ENCODE data around the gene SEMA5A. TPM values are rescaled to one million over a fixed set of nuclear protein-coding genes. Genes with fewer than 3 reads are reported as not detected.

SEMA5A gene
- total RNA-seq, 1 experiment from 2014 or later: 9.3 TPM

DNA sequence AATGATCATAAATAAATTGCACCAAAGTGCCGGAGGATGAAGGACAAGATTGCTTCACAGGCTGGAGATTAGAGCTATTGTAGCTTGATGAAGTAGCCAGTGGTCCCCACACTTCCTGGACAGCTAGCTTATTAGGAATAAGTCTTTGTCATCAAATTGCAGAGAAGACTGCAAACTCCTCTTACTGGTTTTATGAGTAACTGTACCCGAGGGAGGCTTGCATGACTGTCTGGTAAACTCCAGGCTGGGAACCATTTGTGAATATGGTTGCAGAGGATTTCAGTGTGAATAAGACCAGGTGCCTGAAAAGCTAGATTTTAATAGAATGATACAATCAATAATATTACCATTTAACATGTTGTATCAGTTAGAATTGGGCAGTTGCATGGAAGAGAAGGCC, 36.5 kb upstream of the SEMA5A start:
- Mint-ChIP-seq H3K9me3 (no peaks in the 10 kb centered on the region), H3K27ac (no peak overlapping the region), H3K36me3 (no peaks in the 10 kb centered on the region), H3K4me1 (no peaks in the 10 kb centered on the region), H3K4me3 (no peak overlapping the region), H3K27me3 (ENCODE audit: low read depth) (no peaks in the 10 kb centered on the region)
- ChIA-PET POLR2A (no interaction called here), CTCF (no interaction called here)
- DNase-seq (ENCODE audit: low spot score) (no peak), ATAC-seq (no peak)
- TF ChIP-seq SOX15 (CRISPR knock-in tag; IDR thresholded peaks at IDR 0.05): no peak
- no peak for TF ChIP-seq AR (CRISPR knock-in tag; IDR thresholded peaks at IDR 0.05)
- no peak for TF ChIP-seq SMAD3 (CRISPR knock-in tag; IDR thresholded peaks at IDR 0.05; ENCODE audit: borderline replicate concordance)
- TF ChIP-seq ESRRA (CRISPR knock-in tag; IDR thresholded peaks at IDR 0.05; ENCODE audit: borderline replicate concordance): no peak
- TF ChIP-seq ZNF317 (CRISPR knock-in tag; IDR thresholded peaks at IDR 0.05; ENCODE audit: borderline replicate concordance, low read depth): no peak
- TF ChIP-seq MXD4 (CRISPR knock-in tag; IDR thresholded peaks at IDR 0.05; ENCODE audit: borderline replicate concordance): no peak
- no peak for TF ChIP-seq PREB (CRISPR knock-in tag; IDR thresholded peaks at IDR 0.05; ENCODE audit: borderline replicate concordance)
- TF ChIP-seq, protein P1, sequence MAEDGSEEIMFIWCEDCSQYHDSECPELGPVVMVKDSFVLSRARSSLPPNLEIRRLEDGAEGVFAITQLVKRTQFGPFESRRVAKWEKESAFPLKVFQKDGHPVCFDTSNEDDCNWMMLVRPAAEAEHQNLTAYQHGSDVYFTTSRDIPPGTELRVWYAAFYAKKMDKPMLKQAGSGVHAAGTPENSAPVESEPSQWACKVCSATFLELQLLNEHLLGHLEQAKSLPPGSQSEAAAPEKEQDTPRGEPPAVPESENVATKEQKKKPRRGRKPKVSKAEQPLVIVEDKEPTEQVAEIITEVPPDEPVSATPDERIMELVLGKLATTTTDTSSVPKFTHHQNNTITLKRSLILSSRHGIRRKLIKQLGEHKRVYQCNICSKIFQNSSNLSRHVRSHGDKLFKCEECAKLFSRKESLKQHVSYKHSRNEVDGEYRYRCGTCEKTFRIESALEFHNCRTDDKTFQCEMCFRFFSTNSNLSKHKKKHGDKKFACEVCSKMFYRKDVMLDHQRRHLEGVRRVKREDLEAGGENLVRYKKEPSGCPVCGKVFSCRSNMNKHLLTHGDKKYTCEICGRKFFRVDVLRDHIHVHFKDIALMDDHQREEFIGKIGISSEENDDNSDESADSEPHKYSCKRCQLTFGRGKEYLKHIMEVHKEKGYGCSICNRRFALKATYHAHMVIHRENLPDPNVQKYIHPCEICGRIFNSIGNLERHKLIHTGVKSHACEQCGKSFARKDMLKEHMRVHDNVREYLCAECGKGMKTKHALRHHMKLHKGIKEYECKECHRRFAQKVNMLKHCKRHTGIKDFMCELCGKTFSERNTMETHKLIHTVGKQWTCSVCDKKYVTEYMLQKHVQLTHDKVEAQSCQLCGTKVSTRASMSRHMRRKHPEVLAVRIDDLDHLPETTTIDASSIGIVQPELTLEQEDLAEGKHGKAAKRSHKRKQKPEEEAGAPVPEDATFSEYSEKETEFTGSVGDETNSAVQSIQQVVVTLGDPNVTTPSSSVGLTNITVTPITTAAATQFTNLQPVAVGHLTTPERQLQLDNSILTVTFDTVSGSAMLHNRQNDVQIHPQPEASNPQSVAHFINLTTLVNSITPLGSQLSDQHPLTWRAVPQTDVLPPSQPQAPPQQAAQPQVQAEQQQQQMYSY (CRISPR knock-in tag; IDR thresholded peaks at IDR 0.05): no peak
- TF ChIP-seq ZBTB43 (CRISPR knock-in tag; IDR thresholded peaks at IDR 0.05): no peak
- TF ChIP-seq ZNF671 (CRISPR knock-in tag; IDR thresholded peaks at IDR 0.05): no peak
- no peak for TF ChIP-seq NFATC4 (CRISPR knock-in tag; IDR thresholded peaks at IDR 0.05)
- TF ChIP-seq, protein P2, sequence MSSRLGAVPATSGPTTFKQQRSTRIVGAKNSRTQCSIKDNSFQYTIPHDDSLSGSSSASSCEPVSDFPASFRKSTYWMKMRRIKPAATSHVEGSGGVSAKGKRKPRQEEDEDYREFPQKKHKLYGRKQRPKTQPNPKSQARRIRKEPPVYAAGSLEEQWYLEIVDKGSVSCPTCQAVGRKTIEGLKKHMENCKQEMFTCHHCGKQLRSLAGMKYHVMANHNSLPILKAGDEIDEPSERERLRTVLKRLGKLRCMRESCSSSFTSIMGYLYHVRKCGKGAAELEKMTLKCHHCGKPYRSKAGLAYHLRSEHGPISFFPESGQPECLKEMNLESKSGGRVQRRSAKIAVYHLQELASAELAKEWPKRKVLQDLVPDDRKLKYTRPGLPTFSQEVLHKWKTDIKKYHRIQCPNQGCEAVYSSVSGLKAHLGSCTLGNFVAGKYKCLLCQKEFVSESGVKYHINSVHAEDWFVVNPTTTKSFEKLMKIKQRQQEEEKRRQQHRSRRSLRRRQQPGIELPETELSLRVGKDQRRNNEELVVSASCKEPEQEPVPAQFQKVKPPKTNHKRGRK (CRISPR knock-in tag; IDR thresholded peaks at IDR 0.05; ENCODE audit: borderline replicate concordance): no peak
- TF ChIP-seq, protein P3, sequence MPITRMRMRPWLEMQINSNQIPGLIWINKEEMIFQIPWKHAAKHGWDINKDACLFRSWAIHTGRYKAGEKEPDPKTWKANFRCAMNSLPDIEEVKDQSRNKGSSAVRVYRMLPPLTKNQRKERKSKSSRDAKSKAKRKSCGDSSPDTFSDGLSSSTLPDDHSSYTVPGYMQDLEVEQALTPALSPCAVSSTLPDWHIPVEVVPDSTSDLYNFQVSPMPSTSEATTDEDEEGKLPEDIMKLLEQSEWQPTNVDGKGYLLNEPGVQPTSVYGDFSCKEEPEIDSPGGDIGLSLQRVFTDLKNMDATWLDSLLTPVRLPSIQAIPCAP (CRISPR knock-in tag; IDR thresholded peaks at IDR 0.05): no peak
- no peak for TF ChIP-seq KAT7 (CRISPR knock-in tag; IDR thresholded peaks at IDR 0.05; ENCODE audit: borderline replicate concordance)
- no peak for TF ChIP-seq ZNF281 (CRISPR knock-in tag; IDR thresholded peaks at IDR 0.05)
- TF ChIP-seq ZNF396 (CRISPR knock-in tag; IDR thresholded peaks at IDR 0.05; ENCODE audit: borderline replicate concordance): no peak
- TF ChIP-seq GABPB1 (CRISPR knock-in tag; IDR thresholded peaks at IDR 0.05): no peak
- TF ChIP-seq, protein P4, sequence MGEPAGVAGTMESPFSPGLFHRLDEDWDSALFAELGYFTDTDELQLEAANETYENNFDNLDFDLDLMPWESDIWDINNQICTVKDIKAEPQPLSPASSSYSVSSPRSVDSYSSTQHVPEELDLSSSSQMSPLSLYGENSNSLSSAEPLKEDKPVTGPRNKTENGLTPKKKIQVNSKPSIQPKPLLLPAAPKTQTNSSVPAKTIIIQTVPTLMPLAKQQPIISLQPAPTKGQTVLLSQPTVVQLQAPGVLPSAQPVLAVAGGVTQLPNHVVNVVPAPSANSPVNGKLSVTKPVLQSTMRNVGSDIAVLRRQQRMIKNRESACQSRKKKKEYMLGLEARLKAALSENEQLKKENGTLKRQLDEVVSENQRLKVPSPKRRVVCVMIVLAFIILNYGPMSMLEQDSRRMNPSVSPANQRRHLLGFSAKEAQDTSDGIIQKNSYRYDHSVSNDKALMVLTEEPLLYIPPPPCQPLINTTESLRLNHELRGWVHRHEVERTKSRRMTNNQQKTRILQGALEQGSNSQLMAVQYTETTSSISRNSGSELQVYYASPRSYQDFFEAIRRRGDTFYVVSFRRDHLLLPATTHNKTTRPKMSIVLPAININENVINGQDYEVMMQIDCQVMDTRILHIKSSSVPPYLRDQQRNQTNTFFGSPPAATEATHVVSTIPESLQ (CRISPR knock-in tag; IDR thresholded peaks at IDR 0.05): no peak
- no peak for TF ChIP-seq ZNF416 (CRISPR knock-in tag; IDR thresholded peaks at IDR 0.05)

All from WTC11 (cell line).